ENCODE results near the gene MIA3.

DNA sequence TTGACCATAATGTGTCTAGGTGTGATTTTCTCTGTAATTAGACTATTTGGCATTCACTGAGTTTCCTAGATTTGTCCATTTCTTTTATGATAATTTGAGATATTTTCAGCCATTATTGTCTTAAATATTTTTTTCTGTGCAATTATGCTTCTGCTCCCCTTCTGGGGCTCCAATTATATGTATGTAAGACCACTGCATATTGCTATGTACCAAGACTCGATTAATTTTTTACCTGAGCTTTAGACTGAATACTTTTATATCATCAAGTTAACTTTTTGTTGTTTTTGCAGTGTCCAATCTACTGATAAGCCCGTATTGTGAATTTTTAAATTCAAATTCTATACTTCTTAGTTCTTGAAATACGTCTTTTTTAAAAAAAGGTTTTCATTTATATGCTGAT lies 23.1 kb upstream of the MIA3 start:
- TF ChIP-seq, protein P1, sequence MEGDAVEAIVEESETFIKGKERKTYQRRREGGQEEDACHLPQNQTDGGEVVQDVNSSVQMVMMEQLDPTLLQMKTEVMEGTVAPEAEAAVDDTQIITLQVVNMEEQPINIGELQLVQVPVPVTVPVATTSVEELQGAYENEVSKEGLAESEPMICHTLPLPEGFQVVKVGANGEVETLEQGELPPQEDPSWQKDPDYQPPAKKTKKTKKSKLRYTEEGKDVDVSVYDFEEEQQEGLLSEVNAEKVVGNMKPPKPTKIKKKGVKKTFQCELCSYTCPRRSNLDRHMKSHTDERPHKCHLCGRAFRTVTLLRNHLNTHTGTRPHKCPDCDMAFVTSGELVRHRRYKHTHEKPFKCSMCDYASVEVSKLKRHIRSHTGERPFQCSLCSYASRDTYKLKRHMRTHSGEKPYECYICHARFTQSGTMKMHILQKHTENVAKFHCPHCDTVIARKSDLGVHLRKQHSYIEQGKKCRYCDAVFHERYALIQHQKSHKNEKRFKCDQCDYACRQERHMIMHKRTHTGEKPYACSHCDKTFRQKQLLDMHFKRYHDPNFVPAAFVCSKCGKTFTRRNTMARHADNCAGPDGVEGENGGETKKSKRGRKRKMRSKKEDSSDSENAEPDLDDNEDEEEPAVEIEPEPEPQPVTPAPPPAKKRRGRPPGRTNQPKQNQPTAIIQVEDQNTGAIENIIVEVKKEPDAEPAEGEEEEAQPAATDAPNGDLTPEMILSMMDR (conservative IDR thresholded peaks at IDR 0.05): no peak
- TF ChIP-seq ZFX (IDR thresholded peaks at IDR 0.05): no peak

Data from C4-2B (cell line).